Activated naive CD4-positive, alpha-beta T cell treated with anti-CD3 and anti-CD28 coated beads for 36 hours (primary cell): ENCODE data around the gene DVL2. TPM values are rescaled to one million over a fixed set of nuclear protein-coding genes. Genes with fewer than 3 reads are reported as not detected.

Source experiments
- CTCF ChIA-PET: fragments of 350-600 bp; sonication (Branson Sonifier 250); formaldehyde crosslinking; loops from one replicate; lab custom pipeline; 2021; ENCODE audit warnings: antibody characterized with exemption; lab: Charles Lee
- DNase-seq: peaks from one replicate; pipeline ENCODE4 v3.0.0-alpha.2; 2020
- H3K27ac Mint-ChIP-seq: one replicate; pipeline ENCODE4 v1.8.0; 2021; ENCODE audit warnings: mild to moderate bottlenecking, mixed read lengths
- H3K27me3 Mint-ChIP-seq: one replicate; pipeline ENCODE4 v1.8.0; 2021; ENCODE audit warnings: low read depth, mixed read lengths
- H3K36me3 Mint-ChIP-seq: one replicate; pipeline ENCODE4 v1.8.0; 2021; ENCODE audit warnings: low read depth, mixed read lengths
- H3K4me1 Mint-ChIP-seq: one replicate; pipeline ENCODE4 v1.8.0; 2021; ENCODE audit warnings: low read depth, mixed read lengths
- H3K4me3 Mint-ChIP-seq: one replicate; pipeline ENCODE4 v1.8.0; 2021; ENCODE audit warnings: mild to moderate bottlenecking, moderate library complexity, mixed read lengths
- H3K9me3 Mint-ChIP-seq: one replicate; pipeline ENCODE4 v1.8.0; 2021; ENCODE audit warnings: mixed read lengths
- intact Hi-C: fragments of 100-400 bp; cut with micrococcal nuclease; formaldehyde crosslinking; loops from one replicate; pipeline ENCODE4 v1.15.1; 2023
- total RNA-seq, 2 experiments: library from RNA; stranded (reverse); gene quantifications; one replicate each; pipeline ENCODE4 v1.2.3, GENCODE V29; 2021

The DVL2 gene
- total RNA-seq, 2 experiments from 2014 or later: 26.7 to 29.4 TPM

GRCh38 chr17:7215136-7215638 is 19.1 kb downstream of the DVL2 start:
- H3K27ac Mint-ChIP-seq: peak overlapping the region; percentile 47
- no peaks in the 10 kb centered on the region for H3K27me3 Mint-ChIP-seq
- H3K36me3 Mint-ChIP-seq: peaks cover 1% of the 10 kb centered on the region
- no peak for DNase-seq
- peak overlapping the region; percentile 88 for H3K4me3 Mint-ChIP-seq
- intact Hi-C loops: loop anchor here (1.0 to 5.0 kb wide), 4 partner anchors 24 to 187 kb away; partner anchors contain the start of genes EIF5A, PHF23 and TMEM256
- CTCF ChIA-PET: interaction anchor here (0.8 to 1.2 kb wide), 2 partner anchors 38 to 41 kb away, joined by 3 to 4 read pairs; no protein-coding TSS in a partner anchor
- no peaks in the 10 kb centered on the region for H3K9me3 Mint-ChIP-seq
- peaks cover 52% of the 10 kb centered on the region for H3K4me1 Mint-ChIP-seq

- intact Hi-C loops: loop anchor here (1.0 to 5.0 kb wide), 8 partner anchors 9 to 188 kb away; partner anchors contain the start of genes DVL2, EIF5A, ELP5 and NEURL4
- CTCF ChIA-PET: interaction anchor here (0.6 to 1.2 kb wide), 4 partner anchors 41 to 286 kb away, joined by 3 to 5 read pairs (median 4); no protein-coding TSS in a partner anchor
- H3K36me3 Mint-ChIP-seq: no peaks in the 10 kb centered on the region
- peak; percentile 100 for DNase-seq
- H3K4me3 Mint-ChIP-seq: peak overlapping the region; percentile 88
- H3K9me3 Mint-ChIP-seq: no peaks in the 10 kb centered on the region
- H3K27ac Mint-ChIP-seq: peak overlapping the region; percentile 92
- H3K27me3 Mint-ChIP-seq: no peaks in the 10 kb centered on the region
- peaks cover 52% of the 10 kb centered on the region for H3K4me1 Mint-ChIP-seq
Measured at GRCh38 chr17:7214300-7215135, 19.8 kb downstream of the DVL2 start.

GRCh38 chr17:7213895-7214299 is 20.4 kb downstream of the DVL2 start:
- intact Hi-C loops: loop anchor here (1.0 to 2.0 kb wide), 6 partner anchors 9 to 167 kb away; partner anchors contain the start of genes DVL2, EIF5A, ELP5 and NEURL4

GRCh38 chr17:7211491-7212273 is 22.6 kb downstream of the DVL2 start:
- Mint-ChIP-seq H3K4me3 (no peak overlapping the region), H3K27me3 (no peaks in the 10 kb centered on the region), H3K4me1 (peaks cover 30% of the 10 kb centered on the region), H3K36me3 (no peaks in the 10 kb centered on the region), H3K9me3 (no peaks in the 10 kb centered on the region), H3K27ac (no peak overlapping the region)
- intact Hi-C loops: no loop called here
- no peak for DNase-seq
- CTCF ChIA-PET: no interaction called here

More at GRCh38 chr17:7213895-7214299, 20.4 kb downstream of the DVL2 start:
- H3K9me3 Mint-ChIP-seq: no peaks in the 10 kb centered on the region
- peak; percentile 80 for DNase-seq
- CTCF ChIA-PET: interaction anchor here (0.6 to 0.9 kb wide), 4 partner anchors 72 to 323 kb away, joined by 3 to 5 read pairs (median 4); no protein-coding TSS in a partner anchor
- peak overlapping the region; percentile 88 for H3K4me3 Mint-ChIP-seq
- peaks cover 45% of the 10 kb centered on the region for H3K4me1 Mint-ChIP-seq
- no peaks in the 10 kb centered on the region for H3K36me3 Mint-ChIP-seq
- no peaks in the 10 kb centered on the region for H3K27me3 Mint-ChIP-seq
- peak overlapping the region; percentile 92 for H3K27ac Mint-ChIP-seq

- no peak overlapping the region for H3K27ac Mint-ChIP-seq
- no peak overlapping the region for H3K4me3 Mint-ChIP-seq
- intact Hi-C loops: no loop called here
- H3K9me3 Mint-ChIP-seq: no peaks in the 10 kb centered on the region
- no peaks in the 10 kb centered on the region for H3K36me3 Mint-ChIP-seq
- H3K4me1 Mint-ChIP-seq: peaks cover 32% of the 10 kb centered on the region
- H3K27me3 Mint-ChIP-seq: no peaks in the 10 kb centered on the region
- CTCF ChIA-PET: no interaction called here
- DNase-seq: no peak
Measured at GRCh38 chr17:7208754-7209460, 25.4 kb downstream of the DVL2 start.

- intact Hi-C loops: no loop called here
- Mint-ChIP-seq H3K4me3 (no peak overlapping the region), H3K27ac (no peak overlapping the region), H3K27me3 (no peaks in the 10 kb centered on the region), H3K9me3 (no peaks in the 10 kb centered on the region), H3K36me3 (no peaks in the 10 kb centered on the region), H3K4me1 (peaks cover 31% of the 10 kb centered on the region)
- DNase-seq: no peak
- CTCF ChIA-PET: no interaction called here
Measured at GRCh38 chr17:7208027-7208571, 26.2 kb downstream of the DVL2 start.

- CTCF ChIA-PET: interaction anchor here (0.6 kb wide), 1 partner anchor 32 kb away, joined by 3 read pairs; the partner anchor contains the start of gene PHF23
- H3K36me3 Mint-ChIP-seq: no peaks in the 10 kb centered on the region
- H3K27ac Mint-ChIP-seq: no peak overlapping the region
- no peaks in the 10 kb centered on the region for H3K27me3 Mint-ChIP-seq
- DNase-seq: no peak
- H3K9me3 Mint-ChIP-seq: no peaks in the 10 kb centered on the region
- intact Hi-C loops: no loop called here
- no peak overlapping the region for H3K4me3 Mint-ChIP-seq
- peaks cover 31% of the 10 kb centered on the region for H3K4me1 Mint-ChIP-seq
Measured at GRCh38 chr17:7207120-7208001, 27.0 kb downstream of the DVL2 start.

DNA sequence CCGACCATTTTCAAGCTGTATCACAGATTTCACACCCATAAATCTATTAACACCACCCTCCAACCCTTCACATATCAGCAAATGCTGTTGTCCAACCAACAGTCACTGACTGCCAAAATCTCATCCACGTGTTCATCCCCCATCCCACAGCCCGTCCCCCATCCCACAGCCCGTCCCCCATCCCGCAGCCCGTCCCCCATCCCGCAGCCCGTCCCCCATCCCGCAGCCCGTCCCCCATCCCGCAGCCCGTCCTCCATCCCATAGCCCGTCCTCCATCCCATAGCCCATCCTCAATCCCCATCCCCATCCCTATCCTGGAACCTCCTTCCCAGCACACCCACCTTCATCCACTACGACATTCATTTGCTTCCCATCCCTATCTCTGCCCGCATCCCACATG is 28.8 kb downstream of the DVL2 start:
- Mint-ChIP-seq H3K9me3 (no peaks in the 10 kb centered on the region), H3K4me1 (peaks cover 31% of the 10 kb centered on the region), H3K27ac (peak overlapping the region; percentile 85), H3K4me3 (peak overlapping the region; percentile 70), H3K27me3 (no peaks in the 10 kb centered on the region), H3K36me3 (no peaks in the 10 kb centered on the region)
- DNase-seq: no peak
- CTCF ChIA-PET: no interaction called here
- intact Hi-C loops: loop anchor here (1.0 kb wide), 1 partner anchor 9 kb away; no protein-coding TSS in a partner anchor

GRCh38 chr17:7204828-7205461 is 29.4 kb downstream of the DVL2 start:
- Mint-ChIP-seq H3K4me1 (peaks cover 28% of the 10 kb centered on the region), H3K27ac (peak overlapping the region; percentile 85), H3K36me3 (no peaks in the 10 kb centered on the region), H3K4me3 (peak overlapping the region; percentile 70), H3K9me3 (no peaks in the 10 kb centered on the region), H3K27me3 (no peaks in the 10 kb centered on the region)
- DNase-seq: peak; percentile 96
- intact Hi-C loops: loop anchor here (1.0 kb wide), 1 partner anchor 9 kb away; no protein-coding TSS in a partner anchor
- CTCF ChIA-PET: interaction anchor here (1.0 kb wide), 1 partner anchor 28 kb away, joined by 4 read pairs; no protein-coding TSS in a partner anchor

DNA sequence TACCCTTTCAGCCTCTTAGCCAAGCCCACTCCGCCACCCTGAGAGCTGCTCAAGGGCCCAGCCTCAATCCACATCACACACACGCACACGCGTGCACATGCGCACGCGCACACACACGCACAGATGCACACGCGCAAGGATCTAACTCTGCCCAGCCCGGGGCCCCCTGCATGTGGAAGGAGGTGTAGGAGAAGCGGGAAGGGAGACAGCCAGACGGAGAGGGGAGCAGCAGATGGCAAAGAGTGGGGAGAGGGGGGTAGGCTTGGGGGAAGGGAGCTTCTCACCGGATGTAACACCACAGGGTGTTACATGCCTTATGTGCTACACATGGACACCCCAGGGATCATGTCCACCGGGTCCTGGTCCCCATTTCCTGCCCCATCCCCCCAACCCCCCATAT is 30.0 kb downstream of the DVL2 start:
- peaks cover 28% of the 10 kb centered on the region for H3K4me1 Mint-ChIP-seq
- intact Hi-C loops: no loop called here
- H3K9me3 Mint-ChIP-seq: no peaks in the 10 kb centered on the region
- H3K27ac Mint-ChIP-seq: peak overlapping the region; percentile 85
- no peak for DNase-seq
- H3K36me3 Mint-ChIP-seq: no peaks in the 10 kb centered on the region
- CTCF ChIA-PET: interaction anchor here (1.0 to 1.3 kb wide), 2 partner anchors 27 to 152 kb away, joined by 3 to 4 read pairs; no protein-coding TSS in a partner anchor
- H3K27me3 Mint-ChIP-seq: no peaks in the 10 kb centered on the region
- peak overlapping the region; percentile 70 for H3K4me3 Mint-ChIP-seq
